Pancreas (tissue), 10 donors: Measurements from ENCODE around the gene TTC3. TPM values are rescaled to one million over a fixed set of nuclear protein-coding genes. Genes with fewer than 3 reads are reported as not detected.

Source experiments
- ATAC-seq, 4 donors: fragments of 200-7000 bp; cut with Tn5 transposase; one replicate each; pipeline versions ENCODE4 v1.8.0 to v1.9.1; 2020; ENCODE audit warnings: mild to moderate bottlenecking in 4 of 4, moderate library complexity in 4 of 4
- DNase-seq, 6 donors: peaks; one replicate each; pipeline ENCODE4 v3.0.0-alpha.2; 2020
- FAIRE-seq: peaks from 2 replicates; lab custom pipeline; 2012; peaks lifted over from hg19 to GRCh38; lab: Jason Lieb, UNC
- H3K27ac ChIP-seq, 4 donors: fragments of 200-600 bp; sonication (generic); 1 replicate in 3 of 4; 2 replicates in 1 of 4; pipeline versions ENCODE4 v1.5.0 to v1.8.0; 2020
- H3K27me3 ChIP-seq, 4 donors: fragments of 200-600 bp; one replicate each; pipeline ENCODE4 v1.8.0; 2021
- H3K36me3 ChIP-seq, 3 donors: fragments of 200-600 bp; sonication (generic) in 1 of 3; one replicate each; pipeline versions ENCODE4 v1.5.0 to v1.8.0; 2020 to 2021
- H3K4me1 ChIP-seq, 3 donors: fragments of 200-600 bp; one replicate each; pipeline ENCODE4 v1.8.0; 2021
- H3K4me3 ChIP-seq, 4 donors: fragments of 200-600 bp; sonication (generic) in 2 of 4; one replicate each; pipeline versions ENCODE4 v1.5.0 to v1.8.0; 2020 to 2021
- H3K9me3 ChIP-seq, 4 donors: fragments of 200-600 bp; one replicate each; pipeline ENCODE4 v1.8.0; 2021
- CTCF ChIP-seq, 4 donors: fragments of 200-600 bp; sonication (generic) in 3 of 4; IDR thresholded peaks; one replicate each; pipeline versions ENCODE4 v1.5.0 to v1.8.0; 2021; ENCODE audit warnings: antibody characterized with exemption in 4 of 4
- WGBS, 2 donors: extraction: QIAGEN DNeasy Blood & Tissue Kit; methylation state at CpG; one replicate each; pipeline ENCODE4 v1.1.7; 2013; 5-methylcytosine and 5-hydroxymethylcytosine counted together
- intact Hi-C, 3 donors: fragments of 100-400 bp; cut with DNase I; formaldehyde crosslinking; loops; one replicate each; pipeline versions ENCODE4 v1.11.1 to v1.14.2; 2022
- polyA plus RNA-seq, 2 donors: library from polyadenylated mRNA; stranded (reverse); fragments of 200-250 nt; gene quantifications; one replicate each; pipeline ENCODE4 v1.2.3, GENCODE V29; 2013
- total RNA-seq, 6 donors: library from RNA; stranded (reverse); fragmentation: NEBNext Ultra II Directional in 4 of 6; extraction: Animal tissue kit (Norgen Biotek cat#: 25700) in 4 of 6; gene quantifications; one replicate each; pipeline versions ENCODE4 v1.2.1 to v1.2.4, GENCODE V29; 2021 to 2023
- donor health status: healthy with polysubstance abuse.
- donor health status: DM: no; HTN: no; CAD: no; lungs with moderate emphysema.
- donor health status: DM: no; HTN: no; CAD: no.
- donor health status: control.
- donor health status: control.
- donor health status: Bipolar disorder and iron deficiency.
- donor health status: DM: yes; HTN: yes; CAD: no.
- donor health status: DM: no; HTN: no; CAD: no.
- donor health status: DM: no; HTN: no; CAD: no.
- donor health status: DM: yes; HTN: yes; CAD: no.

The TTC3 gene
- total and polyA plus RNA-seq, 8 donors = 24.6 to 103 (median 62.8) TPM

GRCh38 chr21:37082375-37082774 lies 9.3 kb downstream of the TTC3 start:
- WGBS, 2 donors = 68 to 70% methylated on average over 1 of the region's 1 CpG
- Histone ChIP-seq H3K27me3 (no peaks in the 10 kb centered on the region), H3K4me3 (no peak overlapping the region), H3K9me3 (no peaks in the 10 kb centered on the region), H3K36me3 (no peaks in the 10 kb centered on the region), H3K4me1 (peaks cover 9 to 20% (median 10%) of the 10 kb centered on the region in 3 donors), H3K27ac (no peak overlapping the region)
- no peak for ATAC-seq
- TF ChIP-seq CTCF (IDR thresholded peaks at IDR 0.05) = no peak
- intact Hi-C loops = no loop called here
- no peak for DNase-seq
- FAIRE-seq = no peak

GRCh38 chr21:37082856-37083528 lies 9.9 kb downstream of the TTC3 start:
- TF ChIP-seq CTCF (IDR thresholded peaks at IDR 0.05) = no peak
- no peak for DNase-seq
- ATAC-seq = no peak
- Histone ChIP-seq H3K4me3 (no peak overlapping the region), H3K36me3 (no peaks in the 10 kb centered on the region), H3K27me3 (no peaks in the 10 kb centered on the region), H3K27ac (no peak overlapping the region), H3K9me3 (no peaks in the 10 kb centered on the region), H3K4me1 (peaks cover 9 to 20% (median 10%) of the 10 kb centered on the region in 3 donors)
- no peak for FAIRE-seq
- intact Hi-C loops = no loop called here

GRCh38 chr21:37085726-37086125 lies 12.7 kb downstream of the TTC3 start:
- FAIRE-seq (no peak), DNase-seq (no peak), ATAC-seq (no peak)
- Histone ChIP-seq H3K4me3 (no peak overlapping the region), H3K9me3 (no peaks in the 10 kb centered on the region), H3K27me3 (no peaks in the 10 kb centered on the region), H3K36me3 (no peaks in the 10 kb centered on the region), H3K4me1 (peaks cover 9 to 14% (median 10%) of the 10 kb centered on the region in 3 donors), H3K27ac (no peak overlapping the region)
- TF ChIP-seq CTCF (IDR thresholded peaks at IDR 0.05) = no peak
- intact Hi-C loops = no loop called here
- 64 to 76% methylated on average over 3 of the region's 3 CpGs for WGBS, 2 donors

- intact Hi-C loops = no loop called here
- ATAC-seq (peak; percentile 70 to 84 (median 74)), DNase-seq (no peak), FAIRE-seq (peak; percentile 49)
- Histone ChIP-seq H3K9me3 (no peaks in the 10 kb centered on the region), H3K4me1 (peaks cover 9 to 14% (median 10%) of the 10 kb centered on the region in 3 donors), H3K27me3 (no peaks in the 10 kb centered on the region), H3K27ac (no peak overlapping the region), H3K4me3 (no peak overlapping the region), H3K36me3 (no peaks in the 10 kb centered on the region)
- TF ChIP-seq CTCF (IDR thresholded peaks at IDR 0.05) = no peak
- 37 to 38% methylated on average over 5 of the region's 5 CpGs for WGBS, 2 donors
Measured at GRCh38 chr21:37087188-37087587, 14.1 kb downstream of the TTC3 start.

GRCh38 chr21:37088186-37088735 lies 15.2 kb downstream of the TTC3 start:
- H3K4me3 ChIP-seq = no peak overlapping the region
- DNase-seq (no peak), FAIRE-seq (no peak), ATAC-seq (peak in 1 of 4 donors; percentile 13)
- TF ChIP-seq CTCF (IDR thresholded peaks at IDR 0.05) = no peak
- no peak overlapping the region for H3K27ac ChIP-seq
- no peaks in the 10 kb centered on the region for H3K36me3 ChIP-seq
- H3K27me3 ChIP-seq = no peaks in the 10 kb centered on the region
- no peaks in the 10 kb centered on the region for H3K9me3 ChIP-seq
- peaks cover under 1 to 5% (median 1%) of the 10 kb centered on the region in 3 donors for H3K4me1 ChIP-seq
- intact Hi-C loops = no loop called here
- 63 to 67% methylated on average over 5 of the region's 5 CpGs for WGBS, 2 donors
